GM12878 (cell line): ENCODE results near the gene FAM162A. TPM values are rescaled to one million over a fixed set of nuclear protein-coding genes. Genes with fewer than 3 reads are reported as not detected.

Experiments
- ATAC-seq: fragments of 200-7000 bp; cut with Tn5 transposase; 3 replicates; pipeline ENCODE4 v1.9.1; 2020; ENCODE audit warnings: mild to moderate bottlenecking, moderate library complexity
- BruUV-seq: library from RNA; stranded (reverse); fragments of 400-500 nt; replicated peaks from 2 replicates; lab custom pipeline; 2021; lab: Mats Ljungman, UMichigan
- CTCF ChIA-PET: fragments of 300-600 bp; sonication (Branson Sonifier 250); formaldehyde crosslinking; extraction: SDS; loops from one replicate; lab custom pipeline; 2021; ENCODE audit warnings: inconsistent platforms; lab: Yijun Ruan, JAX
- POLR2A ChIA-PET: fragments of 350-600 bp; formaldehyde crosslinking; extraction: SDS; loops from one replicate; lab custom pipeline; 2021; ENCODE audit warnings: inconsistent platforms; lab: Charles Lee
- RAD21 ChIA-PET: fragments of 300-600 bp; sonication (Branson Sonifier 250); formaldehyde crosslinking; loops from one replicate; lab custom pipeline; 2023; ENCODE audit warnings: antibody characterized with exemption; ENCODE audit not compliant: unreplicated experiment; lab: Charles Lee
- SMC1A ChIA-PET: fragments of 300-600 bp; sonication (Branson Sonifier 250); formaldehyde crosslinking; loops from one replicate; lab custom pipeline; 2023; ENCODE audit not compliant: unreplicated experiment, uncharacterized antibody; lab: Charles Lee
- DNase-seq: peaks from one replicate; pipeline ENCODE4 v3.0.0-alpha.2; 2011; ENCODE audit warnings: low read depth, low spot score
- FAIRE-seq: peaks from 3 replicates; lab custom pipeline; 2011; peaks lifted over from hg19 to GRCh38; lab: Jason Lieb, UNC
- H2AFZ ChIP-seq: 2 replicates; pipeline ENCODE4 v1.6.0; 2011; ENCODE audit warnings: low read depth, low read length, control low read depth; ENCODE audit not compliant: control insufficient read depth
- H3K27ac ChIP-seq: 2 replicates; pipeline ENCODE4 v1.5.1; 2011; ENCODE audit warnings: control low read depth; ENCODE audit not compliant: control insufficient read depth, insufficient read depth
- H3K27me3 ChIP-seq, 2 experiments: replicated peaks in 1 of 2; 2 replicates each; pipeline versions ENCODE4 v1.6.0 to v1.6.1; 2011; ENCODE audit warnings: low read length in 1 of 2; ENCODE audit not compliant: control insufficient read depth in 2 of 2, insufficient read depth in 2 of 2
- H3K36me3 ChIP-seq, 2 experiments: 2 replicates each; pipeline ENCODE4 v1.5.1; 2011; ENCODE audit warnings: low read length in 1 of 2; ENCODE audit not compliant: control insufficient read depth in 2 of 2, insufficient read depth in 2 of 2
- H3K4me1 ChIP-seq: 2 replicates; pipeline ENCODE4 v1.6.1; 2011; ENCODE audit warnings: mild to moderate bottlenecking, low read length, moderate library complexity, mixed read lengths; ENCODE audit not compliant: control insufficient read depth, insufficient read depth
- H3K4me2 ChIP-seq: 2 replicates; pipeline ENCODE4 v1.6.0; 2011; ENCODE audit warnings: control low read depth; ENCODE audit not compliant: control insufficient read depth, insufficient read depth
- H3K4me3 ChIP-seq: fragments of 200-600 bp; sonication (generic); 2 replicates; pipeline ENCODE4 v1.5.1; 2016
- H3K79me2 ChIP-seq: 2 replicates; pipeline ENCODE4 v1.6.0; 2011; ENCODE audit warnings: low read length; ENCODE audit not compliant: control insufficient read depth, insufficient read depth
- H3K9ac ChIP-seq: 2 replicates; pipeline ENCODE4 v1.8.0; 2011; ENCODE audit warnings: low read length, control low read depth, mixed read lengths; ENCODE audit not compliant: control insufficient read depth, insufficient read depth
- H3K9me3 ChIP-seq: replicated peaks from 3 replicates; pipeline ENCODE4 v1.5.1; 2011; ENCODE audit warnings: mild to moderate bottlenecking, low read length; ENCODE audit not compliant: control insufficient read depth, insufficient read depth
- H4K20me1 ChIP-seq: 2 replicates; pipeline ENCODE4 v1.6.0; 2011; ENCODE audit not compliant: control insufficient read depth, insufficient read depth
- IRF4 ChIP-seq: IDR thresholded peaks from 2 replicates; pipeline ENCODE4 v1.6.1; 2011; ENCODE audit warnings: low read depth, low read length
- JUNB ChIP-seq: IDR thresholded peaks from 2 replicates; pipeline ENCODE4 v1.6.1; 2016; ENCODE audit warnings: antibody characterized with exemption, mild to moderate bottlenecking
- MAX ChIP-seq: IDR thresholded peaks from 2 replicates; pipeline ENCODE4 v1.6.1; 2012; ENCODE audit warnings: low read depth, low read length, improper control_type of control experiment
- NBN ChIP-seq: fragments of 450-650 bp; IDR thresholded peaks from 2 replicates; pipeline ENCODE4 v1.6.1; 2016
- NR2F1 ChIP-seq: fragments of 450-650 bp; conservative IDR thresholded peaks from 2 replicates; pipeline ENCODE4 v1.6.1; 2017; ENCODE audit warnings: mild to moderate bottlenecking
- PML ChIP-seq: IDR thresholded peaks from 2 replicates; pipeline ENCODE4 v1.6.1; 2012; ENCODE audit warnings: low read length, inconsistent platforms
- RB1 ChIP-seq: fragments of 450-650 bp; formaldehyde crosslinking; IDR thresholded peaks from 2 replicates; pipeline ENCODE4 v1.6.1; 2017; ENCODE audit warnings: mild to moderate bottlenecking, borderline replicate concordance
- SMAD5 ChIP-seq: IDR thresholded peaks from 2 replicates; pipeline ENCODE4 v1.6.1; 2016; ENCODE audit warnings: antibody characterized with exemption, low read depth
- SMC3 ChIP-seq: IDR thresholded peaks from 2 replicates; pipeline ENCODE4 v1.6.1; 2011; ENCODE audit warnings: low read length, improper control_type of control experiment, borderline replicate concordance
- TCF12 ChIP-seq: IDR thresholded peaks from 2 replicates; pipeline ENCODE4 v1.6.1; 2011; ENCODE audit warnings: low read depth, mild to moderate bottlenecking, low read length
- ZNF24 ChIP-seq: fragments of 450-650 bp; IDR thresholded peaks from 2 replicates; pipeline ENCODE4 v1.6.1; 2017; ENCODE audit warnings: antibody characterized with exemption, mild to moderate bottlenecking
- WGBS: methylation state at CpG from one replicate; pipeline ENCODE4 v1.1.6; 2016; ENCODE audit warnings: low lambda C conversion rate; ENCODE audit not compliant: insufficient replicate concordance, insufficient coverage; ENCODE audit errors: missing lambda C conversion rate; 5-methylcytosine and 5-hydroxymethylcytosine counted together
- in situ Hi-C: fragments of 300-500 bp; cut with MboI; formaldehyde crosslinking; loops from 9 replicates; pipeline ENCODE4 v1.14.3; 2018; ENCODE audit warnings: mixed read lengths
- intact Hi-C: fragments of 100-400 bp; cut with micrococcal nuclease; formaldehyde crosslinking; loops from one replicate; pipeline ENCODE4 v1.14.2; 2022; ENCODE audit not compliant: unreplicated experiment
- polyA plus RNA-seq, 11 experiments: library from polyadenylated mRNA; depleted of rRNA in 4 of 11; unstranded in 6 of 11; stranded (reverse) in 5 of 11; fragments of >200 nt; fragmentation: Nextera tagmentation in 4 of 11; fragmentation: Illumina TruSeq in 1 of 11; extraction: Ambion mirVana in 4 of 11; extraction: Trizol in 1 of 11; gene quantifications; 1 replicate in 1 of 11; 2 replicates in 10 of 11; pipeline versions ENCODE4 v1.2.1 to v1.2.3, GENCODE V29; 2011 to 2016; ENCODE audit warnings: inconsistent platforms in 2 of 11, missing spikeins in 2 of 11, low read depth in 1 of 11
- total RNA-seq, 4 experiments: library from RNA; depleted of rRNA in 3 of 4; stranded (reverse); fragments of >200 nt in 3 of 4; fragmentation: Illumina TruSeq in 1 of 4; extraction: Trizol in 1 of 4; gene quantifications; 2 replicates each; pipeline versions ENCODE4 v1.2.1 to v1.2.3, GENCODE V29; 2013 to 2021
- TF ChIP-seq, protein P1 (sequence below): fragments of 450-650 bp; IDR thresholded peaks from 2 replicates; pipeline ENCODE4 v1.6.1; 2016; ENCODE audit warnings: mild to moderate bottlenecking, moderate library complexity, borderline replicate concordance
- TF ChIP-seq, protein P2 (sequence below): IDR thresholded peaks from 2 replicates; pipeline ENCODE4 v1.6.1; 2012; ENCODE audit warnings: low read depth, low read length, improper control_type of control experiment

FAM162A gene
- total and polyA plus RNA-seq, 10 of the 15 experiments (the other 5 are each of a cell fraction or from before 2014, with no cell fraction given) = 59.2 to 346 (median 149) TPM

DNA sequence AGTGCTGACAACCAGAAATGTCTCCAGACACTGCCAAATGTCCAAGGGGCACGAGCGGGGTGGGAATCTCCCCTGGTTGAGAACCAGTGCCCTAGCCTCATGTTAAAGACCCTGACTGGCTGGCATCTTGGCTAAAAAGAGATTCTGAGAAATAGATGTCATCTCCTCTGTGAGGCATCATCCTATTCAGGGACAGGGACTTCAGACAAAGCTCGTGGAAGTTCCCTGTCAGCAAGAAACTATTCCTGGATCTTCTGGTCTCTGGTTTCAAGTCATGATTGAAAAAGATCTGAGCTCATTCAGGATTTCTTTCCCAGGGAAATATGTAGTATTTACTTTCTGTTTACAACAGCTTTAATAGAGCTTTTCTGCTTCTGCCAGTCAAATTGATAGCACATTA, 21.0 kb downstream of the FAM162A start:
- Histone ChIP-seq H3K27ac (no peak overlapping the region), H3K4me3 (no peak overlapping the region), H4K20me1 (no peaks in the 10 kb centered on the region), H3K9me3 (no peaks in the 10 kb centered on the region), H3K36me3 (peaks cover 5 to 18% of the 10 kb centered on the region in 2 experiments), H3K4me1 (no peaks in the 10 kb centered on the region), H3K4me2 (no peak overlapping the region), H3K79me2 (no peaks in the 10 kb centered on the region), H3K9ac (no peak overlapping the region), H2AFZ (no peak overlapping the region), H3K27me3 (no peaks in the 10 kb centered on the region)
- no peak for ATAC-seq
- WGBS = 97% methylated on average over 3 of the region's 3 CpGs
- ChIA-PET CTCF (interaction anchor here (1.2 to 5.4 kb wide), 5 partner anchors 11 to 55 kb away, joined by 3 to 28 read pairs (median 4); partner anchors contain the start of genes FAM162A and WDR5B), POLR2A (interaction anchor here (1.6 to 1.7 kb wide), 2 partner anchors 11 to 19 kb away, joined by 4 to 8 read pairs; partner anchors contain the start of gene WDR5B), RAD21 (interaction anchor here (0.9 to 1.9 kb wide), 3 partner anchors 22 to 174 kb away, joined by 3 to 5 read pairs (median 3); partner anchors contain the start of gene MIX23), SMC1A (interaction anchor here (0.6 to 7.4 kb wide), 6 partner anchors 9 to 132 kb away, joined by 3 to 70 read pairs (median 5); no protein-coding TSS in a partner anchor)
- no TSS peak for BruUV-seq
- FAIRE-seq = no peak
- TF ChIP-seq ZNF24 = no peak
- TF ChIP-seq IRF4 = no peak
- TF ChIP-seq, protein P1, sequence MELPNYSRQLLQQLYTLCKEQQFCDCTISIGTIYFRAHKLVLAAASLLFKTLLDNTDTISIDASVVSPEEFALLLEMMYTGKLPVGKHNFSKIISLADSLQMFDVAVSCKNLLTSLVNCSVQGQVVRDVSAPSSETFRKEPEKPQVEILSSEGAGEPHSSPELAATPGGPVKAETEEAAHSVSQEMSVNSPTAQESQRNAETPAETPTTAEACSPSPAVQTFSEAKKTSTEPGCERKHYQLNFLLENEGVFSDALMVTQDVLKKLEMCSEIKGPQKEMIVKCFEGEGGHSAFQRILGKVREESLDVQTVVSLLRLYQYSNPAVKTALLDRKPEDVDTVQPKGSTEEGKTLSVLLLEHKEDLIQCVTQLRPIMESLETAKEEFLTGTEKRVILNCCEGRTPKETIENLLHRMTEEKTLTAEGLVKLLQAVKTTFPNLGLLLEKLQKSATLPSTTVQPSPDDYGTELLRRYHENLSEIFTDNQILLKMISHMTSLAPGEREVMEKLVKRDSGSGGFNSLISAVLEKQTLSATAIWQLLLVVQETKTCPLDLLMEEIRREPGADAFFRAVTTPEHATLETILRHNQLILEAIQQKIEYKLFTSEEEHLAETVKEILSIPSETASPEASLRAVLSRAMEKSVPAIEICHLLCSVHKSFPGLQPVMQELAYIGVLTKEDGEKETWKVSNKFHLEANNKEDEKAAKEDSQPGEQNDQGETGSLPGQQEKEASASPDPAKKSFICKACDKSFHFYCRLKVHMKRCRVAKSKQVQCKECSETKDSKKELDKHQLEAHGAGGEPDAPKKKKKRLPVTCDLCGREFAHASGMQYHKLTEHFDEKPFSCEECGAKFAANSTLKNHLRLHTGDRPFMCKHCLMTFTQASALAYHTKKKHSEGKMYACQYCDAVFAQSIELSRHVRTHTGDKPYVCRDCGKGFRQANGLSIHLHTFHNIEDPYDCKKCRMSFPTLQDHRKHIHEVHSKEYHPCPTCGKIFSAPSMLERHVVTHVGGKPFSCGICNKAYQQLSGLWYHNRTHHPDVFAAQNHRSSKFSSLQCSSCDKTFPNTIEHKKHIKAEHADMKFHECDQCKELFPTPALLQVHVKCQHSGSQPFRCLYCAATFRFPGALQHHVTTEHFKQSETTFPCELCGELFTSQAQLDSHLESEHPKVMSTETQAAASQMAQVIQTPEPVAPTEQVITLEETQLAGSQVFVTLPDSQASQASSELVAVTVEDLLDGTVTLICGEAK = no peak
- no peak for TF ChIP-seq JUNB
- TF ChIP-seq PML = no peak
- TF ChIP-seq, protein P2, sequence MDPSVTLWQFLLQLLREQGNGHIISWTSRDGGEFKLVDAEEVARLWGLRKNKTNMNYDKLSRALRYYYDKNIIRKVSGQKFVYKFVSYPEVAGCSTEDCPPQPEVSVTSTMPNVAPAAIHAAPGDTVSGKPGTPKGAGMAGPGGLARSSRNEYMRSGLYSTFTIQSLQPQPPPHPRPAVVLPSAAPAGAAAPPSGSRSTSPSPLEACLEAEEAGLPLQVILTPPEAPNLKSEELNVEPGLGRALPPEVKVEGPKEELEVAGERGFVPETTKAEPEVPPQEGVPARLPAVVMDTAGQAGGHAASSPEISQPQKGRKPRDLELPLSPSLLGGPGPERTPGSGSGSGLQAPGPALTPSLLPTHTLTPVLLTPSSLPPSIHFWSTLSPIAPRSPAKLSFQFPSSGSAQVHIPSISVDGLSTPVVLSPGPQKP = no peak
- no peak for TF ChIP-seq MAX
- no peak for TF ChIP-seq SMC3
- TF ChIP-seq SMAD5 = no peak
- no peak for TF ChIP-seq RB1
- TF ChIP-seq TCF12 = no peak
- no peak for TF ChIP-seq NR2F1
- no peak for TF ChIP-seq NBN
- no peak for DNase-seq
- intact Hi-C loops = no loop called here
- in situ Hi-C loops = no loop called here
